SK-N-SH treated with all-trans-retinoic acid at 6 μM for 48 hours (cell line): Measurements from ENCODE around the gene CSF2.

Experiments used
- CREB5 ChIP-seq: fragments of 250-450 bp; sonication (Bioruptor Pico); IDR thresholded peaks from 2 replicates; pipeline ENCODE4 v1.5.1; 2020; ENCODE audit warnings: low read depth, mild to moderate bottlenecking, moderate library complexity
- CSDC2 ChIP-seq: fragments of 250-450 bp; sonication (Bioruptor Pico); IDR thresholded peaks from 2 replicates; pipeline ENCODE4 v1.5.0; 2020; ENCODE audit warnings: mild to moderate bottlenecking, moderate library complexity
- ESRRG ChIP-seq: fragments of 250-450 bp; sonication (Bioruptor Pico); IDR thresholded peaks from 2 replicates; pipeline ENCODE4 v1.6.1; 2021; ENCODE audit warnings: mild to moderate bottlenecking
- GLIS3 ChIP-seq: fragments of 250-450 bp; sonication (Bioruptor Pico); IDR thresholded peaks from 2 replicates; pipeline ENCODE4 v1.5.0; 2020; ENCODE audit warnings: mild to moderate bottlenecking, moderate library complexity
- OSR1 ChIP-seq: fragments of 250-450 bp; sonication (Bioruptor Pico); IDR thresholded peaks from 2 replicates; pipeline ENCODE4 v1.8.0; 2022; ENCODE audit warnings: moderate library complexity, mild to moderate bottlenecking, inconsistent platforms
- PATZ1 ChIP-seq: fragments of 250-450 bp; sonication (Bioruptor Pico); IDR thresholded peaks from 2 replicates; pipeline ENCODE4 v1.8.0; 2020; ENCODE audit warnings: mild to moderate bottlenecking, moderate library complexity, borderline replicate concordance
- RARB ChIP-seq: fragments of 250-450 bp; sonication (Bioruptor Pico); IDR thresholded peaks from 2 replicates; pipeline ENCODE4 v1.8.0; 2021; ENCODE audit warnings: mild to moderate bottlenecking, moderate library complexity
- SNAI2 ChIP-seq: fragments of 250-450 bp; sonication (Bioruptor Pico); IDR thresholded peaks from 2 replicates; pipeline ENCODE4 v1.5.0; 2020; ENCODE audit warnings: mild to moderate bottlenecking, moderate library complexity
- ZNF565 ChIP-seq: fragments of 450-650 bp; formaldehyde crosslinking; conservative IDR thresholded peaks from 2 replicates; pipeline ENCODE4 v1.5.0; 2020; ENCODE audit warnings: low read depth, mild to moderate bottlenecking, moderate library complexity
- ZNF70 ChIP-seq: fragments of 450-650 bp; formaldehyde crosslinking; IDR thresholded peaks from 2 replicates; pipeline ENCODE4 v1.5.0; 2020; ENCODE audit warnings: mild to moderate bottlenecking, moderate library complexity
- ZNF8 ChIP-seq: fragments of 450-650 bp; formaldehyde crosslinking; IDR thresholded peaks from 2 replicates; pipeline ENCODE4 v1.5.0; 2020; ENCODE audit warnings: mild to moderate bottlenecking, moderate library complexity
- TF ChIP-seq, protein P1 (sequence below): fragments of 250-450 bp; sonication (Bioruptor Pico); IDR thresholded peaks from 2 replicates; pipeline ENCODE4 v1.8.0; 2021; ENCODE audit warnings: low read depth, mild to moderate bottlenecking, moderate library complexity, borderline replicate concordance
- TF ChIP-seq, protein P2 (sequence below): fragments of 250-450 bp; sonication (Bioruptor Pico); IDR thresholded peaks from 2 replicates; pipeline ENCODE4 v1.5.0; 2020; ENCODE audit warnings: mild to moderate bottlenecking, moderate library complexity

- TF ChIP-seq ESRRG (CRISPR knock-in tag) (no peak), CSDC2 (CRISPR knock-in tag) (no peak), OSR1 (CRISPR knock-in tag) (no peak), PATZ1 (CRISPR knock-in tag) (no peak), CREB5 (CRISPR knock-in tag) (no peak), ZNF70 (CRISPR knock-in tag) (no peak), SNAI2 (CRISPR knock-in tag) (no peak), RARB (CRISPR knock-in tag) (no peak), GLIS3 (CRISPR knock-in tag) (no peak), ZNF565 (CRISPR knock-in tag) (no peak), ZNF8 (no peak)
- TF ChIP-seq, protein P1, sequence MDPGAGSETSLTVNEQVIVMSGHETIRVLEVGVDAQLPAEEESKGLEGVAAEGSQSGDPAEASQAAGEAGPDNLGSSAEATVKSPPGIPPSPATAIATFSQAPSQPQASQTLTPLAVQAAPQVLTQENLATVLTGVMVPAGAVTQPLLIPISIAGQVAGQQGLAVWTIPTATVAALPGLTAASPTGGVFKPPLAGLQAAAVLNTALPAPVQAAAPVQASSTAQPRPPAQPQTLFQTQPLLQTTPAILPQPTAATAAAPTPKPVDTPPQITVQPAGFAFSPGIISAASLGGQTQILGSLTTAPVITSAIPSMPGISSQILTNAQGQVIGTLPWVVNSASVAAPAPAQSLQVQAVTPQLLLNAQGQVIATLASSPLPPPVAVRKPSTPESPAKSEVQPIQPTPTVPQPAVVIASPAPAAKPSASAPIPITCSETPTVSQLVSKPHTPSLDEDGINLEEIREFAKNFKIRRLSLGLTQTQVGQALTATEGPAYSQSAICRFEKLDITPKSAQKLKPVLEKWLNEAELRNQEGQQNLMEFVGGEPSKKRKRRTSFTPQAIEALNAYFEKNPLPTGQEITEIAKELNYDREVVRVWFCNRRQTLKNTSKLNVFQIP (CRISPR knock-in tag) = no peak
- TF ChIP-seq, protein P2, sequence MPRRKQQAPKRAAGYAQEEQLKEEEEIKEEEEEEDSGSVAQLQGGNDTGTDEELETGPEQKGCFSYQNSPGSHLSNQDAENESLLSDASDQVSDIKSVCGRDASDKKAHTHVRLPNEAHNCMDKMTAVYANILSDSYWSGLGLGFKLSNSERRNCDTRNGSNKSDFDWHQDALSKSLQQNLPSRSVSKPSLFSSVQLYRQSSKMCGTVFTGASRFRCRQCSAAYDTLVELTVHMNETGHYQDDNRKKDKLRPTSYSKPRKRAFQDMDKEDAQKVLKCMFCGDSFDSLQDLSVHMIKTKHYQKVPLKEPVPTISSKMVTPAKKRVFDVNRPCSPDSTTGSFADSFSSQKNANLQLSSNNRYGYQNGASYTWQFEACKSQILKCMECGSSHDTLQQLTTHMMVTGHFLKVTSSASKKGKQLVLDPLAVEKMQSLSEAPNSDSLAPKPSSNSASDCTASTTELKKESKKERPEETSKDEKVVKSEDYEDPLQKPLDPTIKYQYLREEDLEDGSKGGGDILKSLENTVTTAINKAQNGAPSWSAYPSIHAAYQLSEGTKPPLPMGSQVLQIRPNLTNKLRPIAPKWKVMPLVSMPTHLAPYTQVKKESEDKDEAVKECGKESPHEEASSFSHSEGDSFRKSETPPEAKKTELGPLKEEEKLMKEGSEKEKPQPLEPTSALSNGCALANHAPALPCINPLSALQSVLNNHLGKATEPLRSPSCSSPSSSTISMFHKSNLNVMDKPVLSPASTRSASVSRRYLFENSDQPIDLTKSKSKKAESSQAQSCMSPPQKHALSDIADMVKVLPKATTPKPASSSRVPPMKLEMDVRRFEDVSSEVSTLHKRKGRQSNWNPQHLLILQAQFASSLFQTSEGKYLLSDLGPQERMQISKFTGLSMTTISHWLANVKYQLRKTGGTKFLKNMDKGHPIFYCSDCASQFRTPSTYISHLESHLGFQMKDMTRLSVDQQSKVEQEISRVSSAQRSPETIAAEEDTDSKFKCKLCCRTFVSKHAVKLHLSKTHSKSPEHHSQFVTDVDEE (CRISPR knock-in tag) = peak; percentile 52; the same call in 1 of the 2 replicates
Measured at GRCh38 chr5:132105688-132106087, 32.1 kb downstream of the CSF2 start.
